NCI-H128 (cell line): ENCODE measurements around the gene ENOSF1.

Experiments
- DNase-seq: peaks from one replicate; lab custom pipeline; 2025; ENCODE audit not compliant: unreplicated experiment; lab: John Stamatoyannopoulos, UW

ENOSF1 gene

GRCh38 chr18:644395-645004 is 67.9 kb downstream of the ENOSF1 start:
- no peak for DNase-seq

- DNase-seq, result no peak
These were observed 71.2 kb downstream of the ENOSF1 start for GRCh38 chr18:641224-641623.

- no peak for DNase-seq
These were observed 77.3 kb downstream of the ENOSF1 start for GRCh38 chr18:635171-635570.

GRCh38 chr18:634551-635045 is 77.8 kb downstream of the ENOSF1 start:
- DNase-seq, result no peak

- DNase-seq, result no peak
These were observed 80.9 kb downstream of the ENOSF1 start for GRCh38 chr18:631560-631959.

GRCh38 chr18:629269-630150 is 82.9 kb downstream of the ENOSF1 start:
- DNase-seq, result no peak

GRCh38 chr18:627231-627630 is 85.2 kb downstream of the ENOSF1 start:
- no peak for DNase-seq

- DNase-seq, result peak; percentile 67
These were observed 88.4 kb downstream of the ENOSF1 start for GRCh38 chr18:623761-624620.

GRCh38 chr18:622289-622688 is 90.1 kb downstream of the ENOSF1 start:
- no peak for DNase-seq

GRCh38 chr18:621291-622043 is 91.0 kb downstream of the ENOSF1 start:
- DNase-seq, result no peak
